HG03045 (cell line): ENCODE measurements around the gene TMPRSS3.

Source experiments
- ATAC-seq: cut with Tn5 transposase; IDR thresholded peaks from one replicate; pipeline ENCODE4 v1.9.1; 2021; ENCODE audit warnings: mild to moderate bottlenecking, moderate library complexity; ENCODE audit not compliant: unreplicated experiment

TMPRSS3 gene

GRCh38 chr21:42390193-42390592, 5.7 kb downstream of the TMPRSS3 start:
- no peak for ATAC-seq

DNA sequence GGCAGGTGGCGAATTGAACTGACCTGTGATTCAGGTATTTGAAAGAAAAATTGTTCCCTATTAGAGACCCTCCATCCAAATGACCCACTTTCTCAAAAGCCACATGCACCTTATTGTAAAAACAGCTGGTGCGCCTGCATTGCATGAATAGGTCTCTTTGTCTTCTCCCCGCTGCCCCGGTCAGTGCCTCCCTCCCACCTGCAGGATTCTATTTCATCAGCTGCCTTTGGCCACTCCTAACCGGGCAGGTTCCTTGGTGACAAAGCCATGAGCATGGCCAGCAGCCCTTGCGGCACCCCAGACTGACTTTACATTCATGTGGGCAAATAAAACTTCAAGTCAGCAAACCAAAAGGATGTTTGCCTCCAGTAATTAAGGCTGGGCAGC, 6.4 kb downstream of the TMPRSS3 start:
- ATAC-seq, result no peak

- no peak for ATAC-seq
Observed at GRCh38 chr21:42388740-42389448, 7.0 kb downstream of the TMPRSS3 start.

- ATAC-seq, result no peak
Observed at GRCh38 chr21:42387843-42388340, 8.0 kb downstream of the TMPRSS3 start.

DNA sequence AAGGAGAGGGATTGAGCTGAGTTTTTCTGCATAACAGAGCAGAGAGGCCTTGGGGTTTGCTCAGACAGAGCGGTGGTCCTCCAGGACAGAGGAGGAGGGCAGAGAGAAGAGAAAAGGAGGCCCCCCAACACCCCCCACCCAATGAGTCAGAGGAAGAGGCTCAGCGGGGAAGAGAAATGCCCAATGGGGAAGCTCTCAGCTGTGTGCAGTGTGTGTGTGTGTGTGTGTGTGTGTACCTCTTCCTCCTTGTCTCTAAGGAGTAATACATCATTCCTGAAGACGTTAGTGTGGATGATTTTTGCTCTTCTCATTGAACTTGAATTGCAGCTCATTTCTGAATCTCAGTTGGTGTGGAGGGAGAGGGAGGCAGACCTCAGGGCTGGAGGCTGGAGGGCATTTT, 8.7 kb downstream of the TMPRSS3 start:
- ATAC-seq, result no peak

- ATAC-seq, result no peak
Observed at GRCh38 chr21:42386034-42386591, 9.7 kb downstream of the TMPRSS3 start.

GRCh38 chr21:42385619-42386018, 10.2 kb downstream of the TMPRSS3 start:
- no peak for ATAC-seq

- ATAC-seq, result no peak
Observed at GRCh38 chr21:42384989-42385388, 10.9 kb downstream of the TMPRSS3 start.

- ATAC-seq, result no peak
Observed at GRCh38 chr21:42384156-42384945, 11.5 kb downstream of the TMPRSS3 start.

- ATAC-seq, result no peak
Observed at GRCh38 chr21:42383331-42383730, 12.5 kb downstream of the TMPRSS3 start.

GRCh38 chr21:42382915-42383314, 12.9 kb downstream of the TMPRSS3 start:
- ATAC-seq, result no peak

GRCh38 chr21:42381347-42381984, 14.4 kb downstream of the TMPRSS3 start:
- ATAC-seq, result no peak

DNA sequence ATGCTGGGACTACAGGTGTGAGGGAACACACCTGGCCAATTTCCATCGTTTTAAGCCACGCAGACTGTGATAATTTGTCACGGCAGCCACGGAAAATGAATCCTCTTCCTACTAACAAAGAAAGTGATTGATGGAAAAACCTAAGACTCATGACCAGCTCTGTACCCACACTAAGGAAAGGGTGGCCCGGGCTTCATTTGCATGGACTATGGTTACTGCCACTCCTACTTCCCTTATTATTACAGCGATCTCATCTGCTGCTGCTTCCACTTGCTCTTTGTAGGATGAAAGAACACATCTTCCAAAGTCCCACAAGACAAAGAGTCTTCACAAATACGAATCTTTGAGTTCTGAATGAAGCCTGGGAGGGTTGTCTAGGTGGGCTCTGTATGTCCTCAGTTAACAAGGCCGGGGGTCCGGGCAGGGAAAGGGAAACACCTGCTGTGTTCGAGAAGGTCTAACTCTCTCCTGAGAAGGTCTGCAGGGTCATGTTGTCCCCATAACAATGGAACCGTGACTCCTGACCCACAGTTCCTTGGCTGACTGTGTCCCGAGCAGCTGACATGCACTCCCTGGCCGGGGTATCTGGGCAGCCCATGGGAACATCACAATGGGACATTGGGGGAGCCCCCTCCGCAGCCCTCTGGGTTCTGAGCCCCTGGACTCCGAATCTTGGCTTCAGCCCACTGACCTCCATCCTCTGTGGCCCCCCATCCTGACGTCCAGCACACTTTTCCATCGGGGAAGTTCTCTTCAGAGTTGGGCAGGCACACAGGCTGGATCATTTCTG, 16.2 kb downstream of the TMPRSS3 start:
- no peak for ATAC-seq

GRCh38 chr21:42378418-42378817, 17.4 kb downstream of the TMPRSS3 start:
- no peak for ATAC-seq

- no peak for ATAC-seq
Observed at GRCh38 chr21:42377951-42378340, 17.9 kb downstream of the TMPRSS3 start.

GRCh38 chr21:42377211-42377950, 18.5 kb downstream of the TMPRSS3 start:
- ATAC-seq, result no peak

DNA sequence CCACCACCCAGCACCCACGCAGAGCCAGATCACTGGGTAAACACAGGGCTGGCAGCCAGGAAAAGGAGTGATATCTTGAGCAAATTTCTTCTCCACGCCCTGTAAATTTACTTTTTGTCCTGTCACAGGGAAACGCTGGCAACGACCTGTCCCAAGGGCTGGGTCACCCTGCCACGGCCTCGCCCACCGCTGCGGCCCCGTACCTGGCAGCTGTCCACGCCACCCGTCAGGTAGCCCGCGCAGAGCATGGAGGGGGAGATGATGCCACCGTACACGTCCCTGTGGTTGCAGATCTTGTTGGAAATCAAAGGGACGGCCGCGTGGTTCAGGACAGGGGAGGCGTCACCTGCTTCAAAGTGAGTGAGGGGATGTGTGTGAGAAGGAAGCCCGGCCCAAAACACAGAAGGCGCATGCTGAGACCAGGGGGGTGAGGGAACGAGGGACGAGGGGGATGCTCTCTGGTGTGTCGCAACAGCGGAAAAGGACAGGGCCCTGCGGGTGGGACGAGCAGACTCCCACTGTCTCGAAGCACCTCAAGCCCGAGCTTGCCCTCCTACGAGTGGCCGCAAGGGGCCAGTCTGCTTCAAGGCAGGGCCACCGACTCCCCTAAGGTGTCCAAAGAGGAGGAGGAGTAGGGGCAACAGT, 19.4 kb downstream of the TMPRSS3 start:
- no peak for ATAC-seq

GRCh38 chr21:42375966-42376337, 19.9 kb downstream of the TMPRSS3 start:
- no peak for ATAC-seq

DNA sequence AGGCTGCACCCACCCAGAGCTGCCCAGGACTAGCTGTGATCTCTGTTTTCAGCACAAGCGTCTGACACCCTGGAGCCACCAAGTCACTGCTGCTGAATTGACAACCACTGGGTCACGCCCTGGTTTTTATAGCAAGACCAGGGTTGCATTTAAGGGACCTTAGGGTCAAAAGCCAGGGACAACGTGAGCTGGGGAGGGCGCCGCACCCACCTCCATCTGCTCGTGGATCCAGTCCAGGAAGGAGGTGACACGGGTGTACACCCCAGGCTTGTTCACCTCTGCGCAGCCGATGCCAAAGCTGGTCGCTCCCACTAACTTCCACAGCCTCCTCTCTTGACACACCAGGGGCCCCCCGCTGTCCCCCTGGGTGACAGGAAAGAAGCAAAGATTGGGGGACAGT, 20.3 kb downstream of the TMPRSS3 start:
- ATAC-seq, result no peak
